Mesenchymal stem cell (in vitro differentiated cells and primary cell): ENCODE data around the gene RBMX. TPM values are rescaled to one million over a fixed set of nuclear protein-coding genes. Genes with fewer than 3 reads are reported as not detected.

Source experiments
- DNase-seq: peaks from one replicate; pipeline ENCODE4 v3.0.0-alpha.2; 2013
- H2AFZ ChIP-seq: one replicate; pipeline ENCODE4 v1.6.1; 2013; ENCODE audit warnings: low read depth, mild to moderate bottlenecking, control low read depth, inconsistent platforms, low read length, moderate library complexity
- H2AK5ac ChIP-seq: 2 replicates; pipeline ENCODE4 v1.6.1; 2013; ENCODE audit warnings: low read length, moderate library complexity, mild to moderate bottlenecking, inconsistent platforms; ENCODE audit not compliant: severe bottlenecking
- H2BK120ac ChIP-seq: one replicate; pipeline ENCODE4 v1.6.1; 2013; ENCODE audit warnings: low read depth, mild to moderate bottlenecking, inconsistent platforms, low read length, moderate library complexity
- H2BK12ac ChIP-seq, 2 experiments: one replicate each; pipeline ENCODE4 v1.6.1; 2013; ENCODE audit warnings: inconsistent platforms in 2 of 2, low read length in 2 of 2, mild to moderate bottlenecking in 2 of 2, moderate library complexity in 2 of 2, control low read depth in 1 of 2
- H2BK15ac ChIP-seq: one replicate; pipeline ENCODE4 v1.6.1; 2013; ENCODE audit warnings: mild to moderate bottlenecking, low read depth, inconsistent platforms; ENCODE audit not compliant: poor library complexity, severe bottlenecking
- H2BK5ac ChIP-seq: 2 replicates; pipeline ENCODE4 v1.6.1; 2013; ENCODE audit warnings: low read depth, mild to moderate bottlenecking, low read length, control low read depth, inconsistent platforms; ENCODE audit not compliant: poor library complexity, severe bottlenecking
- H3K14ac ChIP-seq, 2 experiments: one replicate each; pipeline ENCODE4 v1.6.1; 2013; ENCODE audit warnings: inconsistent platforms in 2 of 2, low read length in 2 of 2, control low read depth in 1 of 2, mild to moderate bottlenecking in 1 of 2, moderate library complexity in 1 of 2
- H3K18ac ChIP-seq, 2 experiments: one replicate each; pipeline ENCODE4 v1.6.1; 2013; ENCODE audit warnings: inconsistent platforms in 2 of 2, low read length in 2 of 2, control low read depth in 1 of 2, low read depth in 1 of 2, mild to moderate bottlenecking in 1 of 2
- H3K23ac ChIP-seq, 2 experiments: one replicate each; pipeline ENCODE4 v1.6.1; 2013; ENCODE audit warnings: inconsistent platforms in 2 of 2, low read length in 2 of 2, mild to moderate bottlenecking in 2 of 2, moderate library complexity in 2 of 2, control low read depth in 1 of 2
- H3K27ac ChIP-seq: 2 replicates; pipeline ENCODE4 v1.5.1; 2013; ENCODE audit warnings: mild to moderate bottlenecking, moderate library complexity, low read length, control low read depth, inconsistent platforms; ENCODE audit not compliant: poor library complexity, severe bottlenecking
- H3K27me3 ChIP-seq, 2 experiments: 2 replicates each; pipeline versions ENCODE4 v1.6.1 to v1.7.0; 2013; ENCODE audit warnings: low read length in 2 of 2, mild to moderate bottlenecking in 2 of 2, moderate library complexity in 2 of 2, control low read depth in 1 of 2, inconsistent platforms in 1 of 2; ENCODE audit not compliant: control insufficient read depth in 1 of 2, insufficient read depth in 1 of 2
- H3K36me3 ChIP-seq, 2 experiments: 2 replicates each; pipeline versions ENCODE4 v1.6.1 to v1.7.0; 2013; ENCODE audit warnings: low read length in 2 of 2, control low read depth in 1 of 2, inconsistent platforms in 1 of 2, low read depth in 1 of 2, mild to moderate bottlenecking in 1 of 2; ENCODE audit not compliant: insufficient read depth in 2 of 2, control insufficient read depth in 1 of 2
- H3K4ac ChIP-seq, 2 experiments: one replicate each; pipeline ENCODE4 v1.6.1; 2013; ENCODE audit warnings: inconsistent platforms in 2 of 2, low read length in 2 of 2, mild to moderate bottlenecking in 2 of 2, moderate library complexity in 2 of 2, control low read depth in 1 of 2, low read depth in 1 of 2
- H3K4me1 ChIP-seq: 2 replicates; pipeline ENCODE4 v1.6.1; 2013; ENCODE audit warnings: low read depth, low read length, control low read depth; ENCODE audit not compliant: control insufficient read depth, insufficient read depth
- H3K4me2 ChIP-seq: 2 replicates; pipeline ENCODE4 v1.6.1; 2013; ENCODE audit warnings: low read length, mild to moderate bottlenecking, inconsistent platforms; ENCODE audit not compliant: poor library complexity, severe bottlenecking
- H3K4me3 ChIP-seq, 2 experiments: 2 replicates each; pipeline versions ENCODE4 v1.5.1 to v1.7.0; 2013; ENCODE audit warnings: low read length in 2 of 2, mild to moderate bottlenecking in 2 of 2, control low read depth in 1 of 2, low read depth in 1 of 2; ENCODE audit not compliant: insufficient read depth in 1 of 2
- H3K79me1 ChIP-seq: replicated peaks from 2 replicates; pipeline ENCODE4 v1.6.1; 2013; ENCODE audit warnings: mild to moderate bottlenecking, control low read depth, low read length, inconsistent platforms; ENCODE audit not compliant: poor library complexity, severe bottlenecking
- H3K9ac ChIP-seq: 2 replicates; pipeline ENCODE4 v1.7.0; 2013; ENCODE audit warnings: mild to moderate bottlenecking, low read length, moderate library complexity
- H3K9me3 ChIP-seq: 2 replicates; pipeline ENCODE4 v1.7.0; 2013; ENCODE audit warnings: mild to moderate bottlenecking, low read length; ENCODE audit not compliant: control insufficient read depth
- H4K8ac ChIP-seq: one replicate; pipeline ENCODE4 v1.6.1; 2013; ENCODE audit warnings: inconsistent platforms, mild to moderate bottlenecking, low read length, moderate library complexity
- H4K91ac ChIP-seq: one replicate; pipeline ENCODE4 v1.6.1; 2013; ENCODE audit warnings: mild to moderate bottlenecking, low read length, inconsistent platforms
- WGBS: methylation state at CpG from one replicate; pipeline ENCODE4 v1.1.7; 2013; ENCODE audit warnings: mixed read lengths; 5-methylcytosine and 5-hydroxymethylcytosine counted together
- small RNA-seq: library from polyadenylated mRNA; stranded (forward); fragments of <200 nt; extraction: miRNeasy Mini kit (QIAGEN cat#:217004); gene quantifications from one replicate; pipeline ENCODE3, GENCODE V24; 2013; ENCODE audit warnings: low read depth

Gene RBMX

GRCh38 chrX:136828830-136829229 lies 51.7 kb downstream of the RBMX start:
- H2BK15ac ChIP-seq = no peak overlapping the region
- WGBS = no CpG with 5 or more reads among the region's 1 CpG
- no peak overlapping the region for H2BK12ac ChIP-seq

GRCh38 chrX:136827026-136827425 lies 53.5 kb downstream of the RBMX start:
- Histone ChIP-seq H3K4me1 (no peaks in the 10 kb centered on the region), H2AK5ac (no peak overlapping the region), H2AFZ (no peak overlapping the region), H3K23ac (no peak overlapping the region), H3K18ac (no peak overlapping the region), H3K27me3 (no peaks in the 10 kb centered on the region), H4K91ac (no peak overlapping the region), H3K4ac (no peak overlapping the region), H3K36me3 (peaks cover 0 to 3% of the 10 kb centered on the region in 2 experiments), H3K4me2 (no peak overlapping the region), H3K79me1 (no peaks in the 10 kb centered on the region), H2BK15ac (no peak overlapping the region), H2BK5ac (no peak overlapping the region), H4K8ac (no peak overlapping the region), H2BK12ac (no peak overlapping the region), H2BK120ac (no peak overlapping the region), H3K4me3 (no peak overlapping the region), H3K9me3 (no peaks in the 10 kb centered on the region), H3K27ac (no peak overlapping the region), H3K9ac (no peak overlapping the region), H3K14ac (no peak overlapping the region)
- 72% methylated on average over 2 of the region's 3 CpGs for WGBS
- no peak for DNase-seq

More at GRCh38 chrX:136828830-136829229, 51.7 kb downstream of the RBMX start:
- Histone ChIP-seq H3K9ac (no peak overlapping the region), H3K4me2 (no peak overlapping the region), H3K4me1 (no peaks in the 10 kb centered on the region), H3K4ac (no peak overlapping the region), H3K27ac (no peak overlapping the region), H3K18ac (no peak overlapping the region), H2AFZ (no peak overlapping the region), H2BK120ac (no peak overlapping the region), H4K8ac (no peak overlapping the region), H3K4me3 (no peak overlapping the region), H3K36me3 (peaks cover 0 to 3% of the 10 kb centered on the region in 2 experiments), H3K9me3 (no peaks in the 10 kb centered on the region), H2BK5ac (no peak overlapping the region), H3K79me1 (no peaks in the 10 kb centered on the region), H3K14ac (no peak overlapping the region), H2AK5ac (no peak overlapping the region), H3K27me3 (no peaks in the 10 kb centered on the region), H4K91ac (no peak overlapping the region), H3K23ac (no peak overlapping the region)
- no peak for DNase-seq

GRCh38 chrX:136825771-136826170 lies 54.8 kb downstream of the RBMX start:
- Histone ChIP-seq H4K91ac (no peak overlapping the region), H3K4me2 (no peak overlapping the region), H2BK5ac (no peak overlapping the region), H2BK12ac (no peak overlapping the region), H3K9ac (no peak overlapping the region), H3K36me3 (peaks cover 0 to 3% of the 10 kb centered on the region in 2 experiments), H3K4me1 (no peaks in the 10 kb centered on the region), H4K8ac (no peak overlapping the region), H2BK15ac (no peak overlapping the region), H2BK120ac (no peak overlapping the region), H3K14ac (no peak overlapping the region), H3K18ac (no peak overlapping the region), H3K4me3 (no peak overlapping the region), H3K9me3 (no peaks in the 10 kb centered on the region), H3K23ac (no peak overlapping the region), H3K27me3 (no peaks in the 10 kb centered on the region), H2AFZ (no peak overlapping the region), H3K27ac (no peak overlapping the region), H2AK5ac (no peak overlapping the region), H3K4ac (no peak overlapping the region), H3K79me1 (no peaks in the 10 kb centered on the region)
- 100% methylated on average over 1 of the region's 2 CpGs for WGBS
- no peak for DNase-seq

Small RNA genes lying within 50 kb of the gene (small RNA-seq; reads per million reads assigned to genes)
- gene SNORD61 = not detected
